Measurements from ENCODE around the gene VAC14. TPM values are rescaled to one million over a fixed set of nuclear protein-coding genes. Genes with fewer than 3 reads are reported as not detected.

VAC14 gene
- total and polyA plus RNA-seq, 2 experiments from 2014 or later: 27.1 to 32.4 TPM

DNA sequence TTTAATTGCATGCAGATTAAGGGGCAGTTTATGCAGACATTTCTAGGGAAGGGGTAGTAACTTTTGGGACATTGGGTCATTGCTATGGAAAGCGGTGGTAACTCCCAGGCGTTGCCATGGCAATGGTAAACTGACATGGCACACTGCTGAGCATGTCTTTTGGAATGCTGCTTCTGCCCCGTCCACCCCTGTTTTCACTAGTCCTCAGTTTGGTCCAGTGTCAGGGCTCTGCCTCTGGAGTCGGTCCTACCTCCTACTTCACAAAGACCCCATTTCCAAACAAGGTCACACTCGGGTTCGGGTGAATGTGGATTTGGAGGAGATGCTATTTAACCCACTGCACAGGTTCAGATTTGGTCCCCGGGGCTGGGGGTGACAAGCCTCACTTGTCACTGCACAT lies 151.7 kb downstream of the VAC14 start:
- peak; percentile 69 for DNase-seq
- no peak overlapping the region for H3K9ac ChIP-seq
- TF ChIP-seq EZH2 (IDR thresholded peaks at IDR 0.05; ENCODE audit: insufficient read depth, poor library complexity, severe bottlenecking): no peak
- TF ChIP-seq EZH2phosphoT487 (IDR thresholded peaks at IDR 0.05; ENCODE audit: insufficient read depth, low read depth): no peak

DNA sequence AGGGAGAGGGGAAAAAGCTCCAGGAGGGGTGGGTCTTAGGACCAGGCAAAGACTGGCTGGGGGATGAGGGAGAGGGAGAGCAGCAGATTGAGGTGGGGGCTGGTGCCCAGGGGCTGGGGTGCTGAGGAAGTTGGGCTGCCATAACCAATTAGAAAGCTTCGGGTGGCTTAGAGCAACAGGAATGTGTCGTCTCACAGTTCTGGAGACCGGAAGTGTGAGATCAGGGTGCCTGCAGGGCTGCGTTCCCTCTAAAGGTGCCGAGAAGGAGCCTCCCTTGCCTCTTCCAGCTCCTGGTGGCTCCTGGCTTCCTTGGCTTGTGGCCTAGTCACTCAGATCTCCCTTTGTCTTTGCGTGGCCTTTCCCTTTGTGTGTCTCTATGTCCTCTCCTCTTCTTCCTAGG lies 152.4 kb downstream of the VAC14 start:
- Histone ChIP-seq H3K4me2 (ENCODE audit: unreplicated experiment) (no peak overlapping the region), H3K36me3 (ENCODE audit: low read depth) (no peaks in the 10 kb centered on the region), H3K4me1 (ENCODE audit: insufficient read depth) (0 out of 2 replicates have a peak, but pooled peaks cover 7% of the 10 kb centered on the region), H3F3A (ENCODE audit: insufficient read depth) (no peaks in the 10 kb centered on the region), H3K9ac (no peak overlapping the region), H3K9me3 (ENCODE audit: low read depth) (no peaks in the 10 kb centered on the region), H4K20me1 (ENCODE audit: insufficient read depth) (no peaks in the 10 kb centered on the region), H3K79me2 (ENCODE audit: insufficient read depth) (no peaks in the 10 kb centered on the region), H3K27me3 (replicated peaks; ENCODE audit: insufficient read depth) (no peaks in the 10 kb centered on the region), H3K4me3 (no peak overlapping the region), H3K9me2 (ENCODE audit: insufficient read depth) (no peaks in the 10 kb centered on the region), H2AFZ (no peak overlapping the region), H3K27ac (no peak overlapping the region)
- DNase-seq: no peak
- 86 to 95% methylated on average over 4 to 6 of the region's 6 CpGs for WGBS, 2 experiments (ENCODE audit: low coverage in 1 of 2, low lambda C conversion rate in 2 of 2, missing lambda C conversion rate in 2 of 2)
- in situ Hi-C loops (cut with MboI): loop anchor here (10.0 kb wide), 2 partner anchors 114 to 294 kb away; no protein-coding TSS in a partner anchor
- TF ChIP-seq EZH2 (IDR thresholded peaks at IDR 0.05; ENCODE audit: insufficient read depth, poor library complexity, severe bottlenecking) (no peak), EZH2phosphoT487 (IDR thresholded peaks at IDR 0.05; ENCODE audit: insufficient read depth, low read depth) (no peak)

More for the DNA sequence above, 151.7 kb downstream of the VAC14 start:
- in situ Hi-C loops (cut with MboI): loop anchor here (10.0 kb wide), 2 partner anchors 114 to 294 kb away; no protein-coding TSS in a partner anchor
- Histone ChIP-seq H3K79me2 (ENCODE audit: insufficient read depth) (no peaks in the 10 kb centered on the region), H3K4me2 (ENCODE audit: unreplicated experiment) (no peak overlapping the region), H4K20me1 (ENCODE audit: insufficient read depth) (no peaks in the 10 kb centered on the region), H3K9me2 (ENCODE audit: insufficient read depth) (no peaks in the 10 kb centered on the region), H3K4me1 (ENCODE audit: insufficient read depth) (0 out of 2 replicates have a peak, but pooled peaks cover 10% of the 10 kb centered on the region), H3K36me3 (ENCODE audit: low read depth) (no peaks in the 10 kb centered on the region), H3K9me3 (ENCODE audit: low read depth) (no peaks in the 10 kb centered on the region), H3K4me3 (no peak overlapping the region), H3K27me3 (replicated peaks; ENCODE audit: insufficient read depth) (no peaks in the 10 kb centered on the region), H3K27ac (no peak overlapping the region), H3F3A (ENCODE audit: insufficient read depth) (no peaks in the 10 kb centered on the region), H2AFZ (no peak overlapping the region)
- 66 to 67% methylated on average over 7 of the region's 7 CpGs for WGBS, 2 experiments (ENCODE audit: low coverage in 1 of 2, low lambda C conversion rate in 2 of 2, missing lambda C conversion rate in 2 of 2)

DNA sequence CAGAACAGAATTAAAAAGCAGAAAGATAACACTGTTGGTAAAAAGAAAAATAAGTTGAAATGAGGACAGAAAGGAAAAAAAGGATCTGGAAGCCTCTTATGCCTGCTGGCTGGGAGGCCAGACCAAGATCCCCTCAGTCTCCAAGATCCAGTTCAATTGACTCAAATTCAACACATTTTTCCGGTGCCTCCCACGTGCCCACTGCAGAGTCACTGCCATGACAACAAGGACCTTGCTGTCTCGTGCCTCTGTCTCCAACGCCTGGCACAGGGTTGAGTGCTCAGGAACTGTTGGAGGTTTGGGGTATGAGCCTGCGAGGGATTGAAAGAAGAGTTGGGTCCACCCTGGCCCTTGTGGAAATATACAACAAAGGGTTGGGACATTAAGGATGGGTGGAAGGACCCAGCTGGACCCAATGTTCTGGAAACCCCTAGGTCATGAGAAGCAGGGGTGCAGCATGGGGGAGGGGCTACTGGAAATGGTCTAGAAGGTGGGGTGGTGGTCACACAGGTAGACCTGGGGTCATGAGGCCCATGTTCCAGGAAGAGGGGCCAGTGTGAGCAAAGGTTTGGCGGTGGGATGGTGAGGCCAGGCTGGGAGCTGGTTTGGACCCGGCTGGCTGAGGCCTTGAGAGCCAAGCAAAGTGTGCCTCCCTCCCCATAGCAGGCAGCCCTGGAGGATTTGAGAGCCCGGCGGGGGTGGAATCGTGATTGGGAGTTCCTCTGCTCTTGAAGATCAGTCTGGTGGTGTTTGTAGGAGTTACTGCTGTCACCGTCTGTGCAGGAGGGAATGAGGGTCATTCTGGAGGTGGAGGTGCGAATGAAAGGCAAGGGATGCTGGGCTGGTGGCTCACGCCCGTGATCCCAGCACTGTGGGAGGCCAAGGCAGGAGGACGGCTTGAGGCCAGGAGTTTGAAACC lies 153.3 kb downstream of the VAC14 start:
- in situ Hi-C loops (cut with MboI): loop anchor here (10.0 kb wide), 2 partner anchors 113 to 293 kb away; no protein-coding TSS in a partner anchor
- no peaks in the 10 kb centered on the region for H3K27me3 ChIP-seq (replicated peaks; ENCODE audit: insufficient read depth)
- no peak overlapping the region for H3K27ac ChIP-seq
- H3F3A ChIP-seq (ENCODE audit: insufficient read depth): no peaks in the 10 kb centered on the region
- no peaks in the 10 kb centered on the region for H3K36me3 ChIP-seq (ENCODE audit: low read depth)
- H2AFZ ChIP-seq: 0 out of 2 replicates have a peak overlapping the region, but pooled peaks have one; percentile 39
- H3K79me2 ChIP-seq (ENCODE audit: insufficient read depth): no peaks in the 10 kb centered on the region
- H3K4me2 ChIP-seq (ENCODE audit: unreplicated experiment): no peak overlapping the region
- no peaks in the 10 kb centered on the region for H3K9me2 ChIP-seq (ENCODE audit: insufficient read depth)
- no peak overlapping the region for H3K9ac ChIP-seq
- DNase-seq: peak; percentile 59
- TF ChIP-seq EZH2 (IDR thresholded peaks at IDR 0.05; ENCODE audit: insufficient read depth, poor library complexity, severe bottlenecking) (no peak), EZH2phosphoT487 (IDR thresholded peaks at IDR 0.05; ENCODE audit: insufficient read depth, low read depth) (no peak)
- no peaks in the 10 kb centered on the region for H4K20me1 ChIP-seq (ENCODE audit: insufficient read depth)
- 62% methylated on average over 15 of the region's 15 CpGs for WGBS, 2 experiments (ENCODE audit: low coverage in 1 of 2, low lambda C conversion rate in 2 of 2, missing lambda C conversion rate in 2 of 2)
- 0 out of 2 replicates have a peak, but pooled peaks cover 7% of the 10 kb centered on the region for H3K4me1 ChIP-seq (ENCODE audit: insufficient read depth)
- H3K4me3 ChIP-seq: no peak overlapping the region
- no peaks in the 10 kb centered on the region for H3K9me3 ChIP-seq (ENCODE audit: low read depth)

DNA sequence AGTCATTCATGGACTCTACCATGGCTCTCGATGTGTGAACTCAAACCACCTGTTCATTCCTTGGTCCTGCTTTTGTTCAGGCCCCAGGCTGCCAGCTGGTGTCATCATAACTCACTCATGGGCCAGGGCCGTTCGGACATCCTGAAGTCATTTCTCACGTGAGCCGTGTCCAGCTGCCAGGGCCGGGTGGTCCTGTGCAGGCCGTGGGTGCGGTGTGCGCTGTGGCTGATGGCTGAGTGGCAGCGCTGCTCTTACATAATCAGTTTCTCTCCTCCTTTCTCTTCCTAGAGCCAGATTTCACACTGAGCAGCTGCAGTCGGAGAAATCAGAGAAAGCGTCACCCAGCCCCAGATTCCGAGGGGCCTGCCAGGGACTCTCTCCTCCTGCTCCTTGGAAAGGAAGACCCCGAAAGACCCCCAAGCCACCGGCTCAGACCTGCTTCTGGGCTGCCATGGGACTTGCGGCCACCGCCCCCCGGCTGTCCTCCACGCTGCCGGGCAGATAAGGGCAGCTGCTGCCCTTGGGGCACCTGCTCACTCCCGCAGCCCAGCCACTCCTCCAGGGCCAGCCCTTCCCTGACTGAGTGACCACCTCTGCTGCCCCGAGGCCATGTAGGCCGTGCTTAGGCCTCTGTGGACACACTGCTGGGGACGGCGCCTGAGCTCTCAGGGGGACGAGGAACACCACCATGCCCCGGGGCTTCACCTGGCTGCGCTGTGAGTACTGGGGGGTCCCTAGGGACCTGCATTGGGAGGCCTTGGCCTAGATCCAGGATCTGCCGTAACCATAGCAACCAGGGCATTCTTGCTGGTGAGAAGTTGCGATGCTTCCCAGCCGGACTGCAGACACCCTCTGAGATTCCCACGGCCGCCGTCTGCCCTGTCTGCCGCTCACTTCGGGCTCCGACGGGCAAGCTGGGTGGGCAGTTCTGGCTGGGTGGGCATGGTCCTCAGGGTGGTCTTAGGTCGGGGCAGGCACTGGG lies 154.4 kb downstream of the VAC14 start, which contains the start of gene IL34:
IL34 (plus strand) TSS at position 300 of the 982 bp plus-strand sequence; CDS start at position 689, 389 bp downstream.
- in situ Hi-C loops (cut with MboI): loop anchor here (10.0 kb wide), 2 partner anchors 112 to 292 kb away; no protein-coding TSS in a partner anchor
- 44 to 45% methylated on average over 37 to 38 of the region's 39 CpGs for WGBS, 2 experiments (ENCODE audit: low coverage in 1 of 2, low lambda C conversion rate in 2 of 2, missing lambda C conversion rate in 2 of 2)

More for the DNA sequence above, 154.4 kb downstream of the VAC14 start, which contains the start of gene IL34:
- peak; percentile 45 for DNase-seq
- Histone ChIP-seq H3K27ac (no peak within 1 kb of the TSS), H3K9me2 (ENCODE audit: insufficient read depth) (no peaks in the 10 kb centered on the region), H3K9me3 (ENCODE audit: low read depth) (no peaks in the 10 kb centered on the region), H2AFZ (0 out of 2 replicates have a peak within 1 kb of the TSS, but pooled peaks have one; percentile 39), H3K4me3 (no peak within 1 kb of the TSS), H3K27me3 (replicated peaks; ENCODE audit: insufficient read depth) (no peaks in the 10 kb centered on the region), H3K4me2 (ENCODE audit: unreplicated experiment) (no peak within 1 kb of the TSS), H3K36me3 (ENCODE audit: low read depth) (no peaks in the 10 kb centered on the region), H3K9ac (no peak within 1 kb of the TSS), H4K20me1 (ENCODE audit: insufficient read depth) (no peaks in the 10 kb centered on the region), H3F3A (ENCODE audit: insufficient read depth) (no peaks in the 10 kb centered on the region), H3K79me2 (ENCODE audit: insufficient read depth) (no peaks in the 10 kb centered on the region), H3K4me1 (ENCODE audit: insufficient read depth) (0 out of 2 replicates have a peak, but pooled peaks cover 7% of the 10 kb centered on the region)
- no peak for TF ChIP-seq EZH2 (IDR thresholded peaks at IDR 0.05; ENCODE audit: insufficient read depth, poor library complexity, severe bottlenecking)
- TF ChIP-seq EZH2phosphoT487 (IDR thresholded peaks at IDR 0.05; ENCODE audit: insufficient read depth, low read depth): no peak

Data from GM23248 (cell line).